Right cardiac atrium (tissue), 5 donors: ENCODE results near the gene NUDT5. TPM values are rescaled to one million over a fixed set of nuclear protein-coding genes. Genes with fewer than 3 reads are reported as not detected.

Experiments used
- ATAC-seq, 2 donors: fragments of 200-7000 bp; cut with Tn5 transposase; one replicate each; pipeline versions ENCODE4 v1.8.0 to v1.9.1; 2020; ENCODE audit warnings: moderate library complexity in 2 of 2, mild to moderate bottlenecking in 1 of 2
- DNase-seq, 3 donors: peaks; one replicate each; pipeline ENCODE4 v3.0.0-alpha.2; 2020
- H3K27ac ChIP-seq: one replicate; pipeline ENCODE4 v1.5.1; 2013; ENCODE audit warnings: mild to moderate bottlenecking, low read length, control low read depth, moderate library complexity
- H3K27me3 ChIP-seq: one replicate; pipeline ENCODE4 v1.6.1; 2013; ENCODE audit not compliant: control insufficient read depth, insufficient read depth
- H3K4me1 ChIP-seq: one replicate; pipeline ENCODE4 v1.6.1; 2013; ENCODE audit warnings: low read length; ENCODE audit not compliant: control insufficient read depth, insufficient read depth
- H3K4me3 ChIP-seq: one replicate; pipeline ENCODE4 v1.5.1; 2013; ENCODE audit warnings: low read length, control low read depth
- H3K9me3 ChIP-seq: one replicate; pipeline ENCODE4 v1.6.1; 2013; ENCODE audit warnings: low read length; ENCODE audit not compliant: control insufficient read depth
- WGBS: extraction: QIAGEN DNeasy Blood & Tissue Kit; methylation state at CpG from one replicate; pipeline ENCODE4 v1.1.7; 2013; 5-methylcytosine and 5-hydroxymethylcytosine counted together
- intact Hi-C, 4 donors: fragments of 100-400 bp; cut with DNase I; formaldehyde crosslinking; loops; one replicate each; pipeline versions ENCODE4 v1.11.0 to v1.14.0; 2022 to 2023
- polyA plus RNA-seq: library from polyadenylated mRNA; stranded (reverse); fragments of 200-250 nt; gene quantifications from one replicate; pipeline ENCODE4 v1.2.3, GENCODE V29; 2013
- total RNA-seq, 4 donors: library from RNA; stranded (reverse); fragmentation: NEBNext Ultra II Directional; extraction: Animal tissue kit (Norgen Biotek cat#: 25700); gene quantifications; one replicate each; pipeline ENCODE4 v1.2.1, GENCODE V29; 2021
- donor health status: healthy with polysubstance abuse.
- donor health status: DM: no; HTN: yes; CAD: no.
- donor health status: DM: no; HTN: no; CAD: no.
- donor health status: DM: no; HTN: yes; CAD: no; lungs with severe emphysema.
- donor health status: DM: yes; HTN: yes; CAD: no.

The NUDT5 gene
- total and polyA plus RNA-seq, 5 donors, result 9.4 to 13.8 (median 12.7) TPM

GRCh38 chr10:12164085-12164484 is 31.6 kb downstream of the NUDT5 start:
- no peak for ATAC-seq
- DNase-seq, result no peak
- Histone ChIP-seq H3K4me3 (no peak overlapping the region), H3K4me1 (no peaks in the 10 kb centered on the region), H3K27me3 (no peaks in the 10 kb centered on the region), H3K27ac (no peak overlapping the region), H3K9me3 (no peaks in the 10 kb centered on the region)
- intact Hi-C loops, result no loop called here
- 91% methylated on average over 12 of the region's 12 CpGs for WGBS

GRCh38 chr10:12162927-12163326 is 32.8 kb downstream of the NUDT5 start:
- Histone ChIP-seq H3K4me1 (no peaks in the 10 kb centered on the region), H3K27me3 (no peaks in the 10 kb centered on the region), H3K4me3 (no peak overlapping the region), H3K27ac (no peak overlapping the region), H3K9me3 (no peaks in the 10 kb centered on the region)
- 98% methylated on average over 6 of the region's 6 CpGs for WGBS
- DNase-seq (no peak), ATAC-seq (no peak)
- intact Hi-C loops, result no loop called here

GRCh38 chr10:12160664-12161063 is 35.0 kb downstream of the NUDT5 start:
- Histone ChIP-seq H3K27me3 (no peaks in the 10 kb centered on the region), H3K9me3 (no peaks in the 10 kb centered on the region), H3K27ac (no peak overlapping the region), H3K4me3 (no peak overlapping the region), H3K4me1 (no peaks in the 10 kb centered on the region)
- intact Hi-C loops, result no loop called here
- DNase-seq (no peak), ATAC-seq (no peak)
- 96% methylated on average over 5 of the region's 5 CpGs for WGBS

GRCh38 chr10:12158111-12158510 is 37.6 kb downstream of the NUDT5 start:
- no peaks in the 10 kb centered on the region for H3K27me3 ChIP-seq
- intact Hi-C loops, result no loop called here
- no peaks in the 10 kb centered on the region for H3K4me1 ChIP-seq
- 84% methylated on average over 3 of the region's 3 CpGs for WGBS
- H3K4me3 ChIP-seq, result no peak overlapping the region
- H3K9me3 ChIP-seq, result no peaks in the 10 kb centered on the region
- DNase-seq, result no peak
- no peak for ATAC-seq
- H3K27ac ChIP-seq, result no peak overlapping the region

GRCh38 chr10:12156367-12157123 is 39.1 kb downstream of the NUDT5 start:
- 92% methylated on average over 14 of the region's 14 CpGs for WGBS
- intact Hi-C loops, result no loop called here
- ATAC-seq (no peak), DNase-seq (no peak)
- no peak overlapping the region for H3K4me3 ChIP-seq
- H3K9me3 ChIP-seq, result no peaks in the 10 kb centered on the region
- H3K27ac ChIP-seq, result no peak overlapping the region
- no peaks in the 10 kb centered on the region for H3K27me3 ChIP-seq
- no peaks in the 10 kb centered on the region for H3K4me1 ChIP-seq

GRCh38 chr10:12154516-12154915 is 41.2 kb downstream of the NUDT5 start:
- ATAC-seq (no peak), DNase-seq (no peak)
- no peaks in the 10 kb centered on the region for H3K9me3 ChIP-seq
- H3K4me3 ChIP-seq, result no peak overlapping the region
- H3K27ac ChIP-seq, result no peak overlapping the region
- intact Hi-C loops, result no loop called here
- H3K27me3 ChIP-seq, result no peaks in the 10 kb centered on the region
- H3K4me1 ChIP-seq, result no peaks in the 10 kb centered on the region
- 94% methylated on average over 6 of the region's 6 CpGs for WGBS

- ATAC-seq (no peak), DNase-seq (no peak)
- Histone ChIP-seq H3K4me1 (no peaks in the 10 kb centered on the region), H3K27me3 (no peaks in the 10 kb centered on the region), H3K27ac (no peak overlapping the region), H3K9me3 (no peaks in the 10 kb centered on the region), H3K4me3 (no peak overlapping the region)
- intact Hi-C loops, result no loop called here
- WGBS, result 82% methylated on average over 4 of the region's 4 CpGs
Measured at GRCh38 chr10:12150163-12150562, 45.5 kb downstream of the NUDT5 start.

GRCh38 chr10:12144538-12144937 is 51.2 kb downstream of the NUDT5 start:
- 95% methylated on average over 3 of the region's 3 CpGs for WGBS
- DNase-seq (no peak), ATAC-seq (no peak)
- H3K9me3 ChIP-seq, result no peaks in the 10 kb centered on the region
- no peak overlapping the region for H3K4me3 ChIP-seq
- intact Hi-C loops, result no loop called here
- H3K27me3 ChIP-seq, result no peaks in the 10 kb centered on the region
- no peak overlapping the region for H3K27ac ChIP-seq
- H3K4me1 ChIP-seq, result no peaks in the 10 kb centered on the region

- WGBS, result 93% methylated on average over 1 of the region's 1 CpG
- ATAC-seq (no peak), DNase-seq (no peak)
- Histone ChIP-seq H3K27me3 (no peaks in the 10 kb centered on the region), H3K9me3 (no peaks in the 10 kb centered on the region), H3K4me1 (no peaks in the 10 kb centered on the region), H3K27ac (no peak overlapping the region), H3K4me3 (no peak overlapping the region)
- intact Hi-C loops, result no loop called here
Measured at GRCh38 chr10:12140038-12140437, 55.7 kb downstream of the NUDT5 start.

GRCh38 chr10:12135631-12136030 is 60.1 kb downstream of the NUDT5 start:
- Histone ChIP-seq H3K27me3 (no peaks in the 10 kb centered on the region), H3K4me3 (no peak overlapping the region), H3K9me3 (no peaks in the 10 kb centered on the region), H3K4me1 (no peaks in the 10 kb centered on the region), H3K27ac (no peak overlapping the region)
- intact Hi-C loops, result no loop called here
- DNase-seq (no peak), ATAC-seq (no peak)
- 86% methylated on average over 3 of the region's 3 CpGs for WGBS

- DNase-seq (peak in 1 of 3 donors; percentile 22), ATAC-seq (peak; percentile 27 to 61)
- WGBS, result 31% methylated on average over 11 of the region's 11 CpGs
- Histone ChIP-seq H3K27ac (no peak overlapping the region), H3K9me3 (no peaks in the 10 kb centered on the region), H3K27me3 (no peaks in the 10 kb centered on the region), H3K4me1 (no peaks in the 10 kb centered on the region), H3K4me3 (peak overlapping the region; percentile 79)
- intact Hi-C loops, result no loop called here
Measured at GRCh38 chr10:12130237-12130872, 65.3 kb downstream of the NUDT5 start.
